ENCODE data around the gene OR14J1. TPM values are rescaled to one million over a fixed set of nuclear protein-coding genes. Genes with fewer than 3 reads are reported as not detected.

Gene OR14J1, protein sequence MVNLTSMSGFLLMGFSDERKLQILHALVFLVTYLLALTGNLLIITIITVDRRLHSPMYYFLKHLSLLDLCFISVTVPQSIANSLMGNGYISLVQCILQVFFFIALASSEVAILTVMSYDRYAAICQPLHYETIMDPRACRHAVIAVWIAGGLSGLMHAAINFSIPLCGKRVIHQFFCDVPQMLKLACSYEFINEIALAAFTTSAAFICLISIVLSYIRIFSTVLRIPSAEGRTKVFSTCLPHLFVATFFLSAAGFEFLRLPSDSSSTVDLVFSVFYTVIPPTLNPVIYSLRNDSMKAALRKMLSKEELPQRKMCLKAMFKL
- total RNA-seq (ENCODE audit: unreplicated experiment): 0.10 TPM
- long read RNA-seq: 0 reads

DNA sequence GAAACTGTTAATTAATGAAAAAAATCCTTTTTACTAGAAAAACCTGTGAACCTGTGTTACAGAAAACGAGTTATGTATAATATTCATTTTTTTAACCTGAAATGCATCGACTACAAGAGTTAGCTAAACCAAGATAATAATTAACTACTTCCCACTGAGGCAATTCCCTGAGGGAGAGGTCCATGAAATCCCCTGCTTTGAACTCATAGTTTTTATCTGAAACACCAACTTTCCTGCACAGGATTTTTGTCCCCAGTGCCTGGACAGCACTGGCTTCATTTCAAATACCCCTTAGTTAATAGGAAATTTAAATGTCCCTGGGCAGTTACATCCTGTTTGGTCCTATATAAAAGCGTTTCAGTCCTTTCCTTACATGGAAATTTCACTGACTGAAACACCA lies at the start of gene OR14J1:
TSS of gene OR14J1 (plus strand) at position 386 of the 400 bp plus-strand sequence. CDS start 4,989 bp downstream, outside the sequence.
- TF ChIP-seq, protein P1, sequence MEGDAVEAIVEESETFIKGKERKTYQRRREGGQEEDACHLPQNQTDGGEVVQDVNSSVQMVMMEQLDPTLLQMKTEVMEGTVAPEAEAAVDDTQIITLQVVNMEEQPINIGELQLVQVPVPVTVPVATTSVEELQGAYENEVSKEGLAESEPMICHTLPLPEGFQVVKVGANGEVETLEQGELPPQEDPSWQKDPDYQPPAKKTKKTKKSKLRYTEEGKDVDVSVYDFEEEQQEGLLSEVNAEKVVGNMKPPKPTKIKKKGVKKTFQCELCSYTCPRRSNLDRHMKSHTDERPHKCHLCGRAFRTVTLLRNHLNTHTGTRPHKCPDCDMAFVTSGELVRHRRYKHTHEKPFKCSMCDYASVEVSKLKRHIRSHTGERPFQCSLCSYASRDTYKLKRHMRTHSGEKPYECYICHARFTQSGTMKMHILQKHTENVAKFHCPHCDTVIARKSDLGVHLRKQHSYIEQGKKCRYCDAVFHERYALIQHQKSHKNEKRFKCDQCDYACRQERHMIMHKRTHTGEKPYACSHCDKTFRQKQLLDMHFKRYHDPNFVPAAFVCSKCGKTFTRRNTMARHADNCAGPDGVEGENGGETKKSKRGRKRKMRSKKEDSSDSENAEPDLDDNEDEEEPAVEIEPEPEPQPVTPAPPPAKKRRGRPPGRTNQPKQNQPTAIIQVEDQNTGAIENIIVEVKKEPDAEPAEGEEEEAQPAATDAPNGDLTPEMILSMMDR (IDR thresholded peaks at IDR 0.05; ENCODE audit: unreplicated experiment): no peak
- no peak for DNase-seq (ENCODE audit: low spot score)
- Mint-ChIP-seq H3K4me3 (ENCODE audit: unreplicated experiment) (no peak within 1 kb of the TSS), H3K36me3 (ENCODE audit: low read depth, unreplicated experiment) (no peaks in the 10 kb centered on the region), H3K27ac (ENCODE audit: unreplicated experiment) (no peak within 1 kb of the TSS), H3K4me1 (ENCODE audit: unreplicated experiment) (peaks cover 3% of the 10 kb centered on the region), H3K9me3 (ENCODE audit: unreplicated experiment) (no peaks in the 10 kb centered on the region), H3K27me3 (ENCODE audit: unreplicated experiment) (no peaks in the 10 kb centered on the region)

DNA sequence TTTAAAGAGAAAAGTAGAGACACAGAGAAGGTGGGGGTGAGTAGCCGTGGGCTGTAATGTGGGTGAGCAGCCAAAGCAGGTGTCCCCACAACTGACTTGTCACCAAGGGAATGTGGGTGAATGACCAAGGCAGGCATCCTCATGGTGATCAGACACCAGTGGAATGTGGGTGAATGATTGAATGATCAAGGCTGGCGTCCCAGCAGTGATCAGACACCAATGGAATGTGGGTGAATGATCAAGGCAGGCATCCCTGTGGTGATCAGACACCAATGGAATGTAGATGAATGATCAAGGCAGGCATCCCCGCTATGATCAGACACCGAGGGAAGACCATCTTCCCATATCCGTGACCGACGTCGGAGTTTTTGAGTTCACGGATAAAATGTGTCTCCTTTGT lies 49.8 kb upstream of the OR14J1 start:
- no peak overlapping the region for H3K27ac Mint-ChIP-seq (ENCODE audit: unreplicated experiment)
- H3K4me3 Mint-ChIP-seq (ENCODE audit: unreplicated experiment): no peak overlapping the region
- no peaks in the 10 kb centered on the region for H3K27me3 Mint-ChIP-seq (ENCODE audit: unreplicated experiment)
- TF ChIP-seq, protein P1 (IDR thresholded peaks at IDR 0.05; ENCODE audit: unreplicated experiment): no peak
- no peak for DNase-seq (ENCODE audit: low spot score)
- no peaks in the 10 kb centered on the region for H3K9me3 Mint-ChIP-seq (ENCODE audit: unreplicated experiment)
- no peaks in the 10 kb centered on the region for H3K4me1 Mint-ChIP-seq (ENCODE audit: unreplicated experiment)
- no peaks in the 10 kb centered on the region for H3K36me3 Mint-ChIP-seq (ENCODE audit: low read depth, unreplicated experiment)

DNA sequence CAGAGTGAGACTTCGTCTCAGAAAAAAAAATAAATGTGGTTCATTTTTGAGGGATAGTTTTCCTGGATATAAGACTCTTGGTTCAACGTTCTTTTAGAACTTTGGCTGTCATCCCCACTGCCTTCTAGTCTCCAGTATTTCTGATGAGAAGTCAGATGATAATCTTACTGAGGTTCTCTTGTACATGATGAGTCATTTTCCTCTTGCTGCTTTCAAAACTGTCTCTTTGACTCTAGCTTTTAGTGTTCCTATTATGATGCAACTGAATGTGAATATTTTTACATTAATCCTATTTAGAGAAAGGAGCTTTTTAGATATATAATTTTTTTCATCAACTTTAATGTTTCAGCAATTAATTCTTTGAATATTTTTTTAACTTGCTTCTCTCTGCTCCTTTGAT lies 46.0 kb upstream of the OR14J1 start:
- DNase-seq (ENCODE audit: low spot score): no peak
- H3K4me1 Mint-ChIP-seq (ENCODE audit: unreplicated experiment): no peaks in the 10 kb centered on the region
- TF ChIP-seq, protein P1 (IDR thresholded peaks at IDR 0.05; ENCODE audit: unreplicated experiment): no peak
- no peaks in the 10 kb centered on the region for H3K36me3 Mint-ChIP-seq (ENCODE audit: low read depth, unreplicated experiment)
- H3K27ac Mint-ChIP-seq (ENCODE audit: unreplicated experiment): no peak overlapping the region
- no peak overlapping the region for H3K4me3 Mint-ChIP-seq (ENCODE audit: unreplicated experiment)
- no peaks in the 10 kb centered on the region for H3K27me3 Mint-ChIP-seq (ENCODE audit: unreplicated experiment)
- H3K9me3 Mint-ChIP-seq (ENCODE audit: unreplicated experiment): no peaks in the 10 kb centered on the region

DNA sequence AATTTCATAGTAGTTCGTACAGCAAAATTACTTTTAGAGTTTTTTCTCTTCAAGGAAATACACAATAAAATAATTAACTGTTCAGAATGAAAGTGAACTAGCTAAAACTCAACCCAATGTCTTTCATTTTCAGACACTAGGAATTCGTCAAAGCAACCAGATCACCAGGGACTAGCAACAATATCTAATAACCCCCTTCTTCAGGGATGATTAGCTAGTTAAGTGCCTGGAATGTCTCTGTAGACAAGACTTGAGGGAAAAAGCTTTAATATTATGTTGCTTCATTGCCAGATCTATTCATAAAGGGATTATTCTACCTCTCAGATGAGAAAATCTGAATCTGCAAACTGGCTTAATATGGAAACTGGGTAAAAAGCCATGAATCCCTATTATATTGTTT lies 41.8 kb upstream of the OR14J1 start:
- H3K9me3 Mint-ChIP-seq (ENCODE audit: unreplicated experiment): peaks cover 7% of the 10 kb centered on the region
- no peaks in the 10 kb centered on the region for H3K4me1 Mint-ChIP-seq (ENCODE audit: unreplicated experiment)
- no peaks in the 10 kb centered on the region for H3K36me3 Mint-ChIP-seq (ENCODE audit: low read depth, unreplicated experiment)
- no peak overlapping the region for H3K4me3 Mint-ChIP-seq (ENCODE audit: unreplicated experiment)
- no peak overlapping the region for H3K27ac Mint-ChIP-seq (ENCODE audit: unreplicated experiment)
- DNase-seq (ENCODE audit: low spot score): no peak
- TF ChIP-seq, protein P1 (IDR thresholded peaks at IDR 0.05; ENCODE audit: unreplicated experiment): no peak
- H3K27me3 Mint-ChIP-seq (ENCODE audit: unreplicated experiment): peaks cover 1% of the 10 kb centered on the region

DNA sequence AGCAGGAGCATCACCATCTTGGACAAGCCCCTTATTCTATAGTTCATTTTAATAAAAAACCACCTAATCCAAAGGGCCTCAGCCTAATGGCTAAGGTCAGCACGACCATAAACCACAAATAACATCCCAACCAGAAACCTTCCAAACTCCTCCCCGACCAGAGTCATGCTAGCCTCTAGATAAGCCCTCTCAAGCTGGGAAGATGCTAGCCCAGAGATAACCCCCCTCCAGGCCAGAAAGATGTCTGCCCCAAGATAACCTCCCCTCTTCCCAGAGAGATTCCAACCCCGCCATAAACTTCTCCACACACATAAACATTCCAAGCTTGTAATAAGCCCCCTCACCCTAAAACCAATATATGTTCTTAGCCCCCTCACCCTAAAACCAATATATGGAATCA lies 38.5 kb upstream of the OR14J1 start:
- Mint-ChIP-seq H3K4me3 (ENCODE audit: unreplicated experiment) (no peak overlapping the region), H3K36me3 (ENCODE audit: low read depth, unreplicated experiment) (no peaks in the 10 kb centered on the region), H3K4me1 (ENCODE audit: unreplicated experiment) (no peaks in the 10 kb centered on the region), H3K27me3 (ENCODE audit: unreplicated experiment) (peaks cover 1% of the 10 kb centered on the region), H3K9me3 (ENCODE audit: unreplicated experiment) (peaks cover 7% of the 10 kb centered on the region), H3K27ac (ENCODE audit: unreplicated experiment) (no peak overlapping the region)
- no peak for DNase-seq (ENCODE audit: low spot score)
- TF ChIP-seq, protein P1 (IDR thresholded peaks at IDR 0.05; ENCODE audit: unreplicated experiment): no peak

Measured in endothelial cell (in vitro differentiated cells).